ENCODE data around the gene THUMPD1.

DNA sequence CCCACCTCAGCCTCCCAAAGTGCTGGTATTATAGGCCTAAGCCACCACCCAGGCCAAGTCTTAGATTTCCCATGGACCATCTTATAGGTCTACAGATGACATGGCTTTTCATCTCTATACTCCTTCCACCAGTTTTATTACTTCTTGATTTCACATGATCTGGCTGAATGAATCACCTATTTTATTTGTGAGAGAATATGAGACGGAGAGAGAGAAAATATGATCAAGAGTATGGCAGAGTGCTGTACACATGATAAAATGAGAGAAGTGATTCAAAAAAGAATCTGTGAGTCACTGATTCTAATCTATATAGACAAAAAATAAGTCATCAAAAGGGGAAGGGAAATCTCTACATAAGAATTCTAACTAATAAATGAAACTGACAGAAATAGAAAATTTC, 57.8 kb downstream of the THUMPD1 start:
- no peak for TF ChIP-seq CTCF (conservative IDR thresholded peaks at IDR 0.05)
- TF ChIP-seq ZFX (IDR thresholded peaks at IDR 0.05), result no peak
